Tibial nerve (tissue), 4 donors: ENCODE results near the gene CFAP45.

Experiments used
- CTCF ChIP-seq, 5 experiments: fragments of 200-600 bp in 3 of 5; fragments of 450-650 bp in 2 of 5; sonication (generic) in 3 of 5; IDR thresholded peaks; one replicate each; pipeline ENCODE4 v1.5.1; 2016 to 2019; ENCODE audit warnings: antibody characterized with exemption in 5 of 5, mild to moderate bottlenecking in 3 of 5, moderate library complexity in 2 of 5
- EP300 ChIP-seq, 2 donors: sonication (generic); formaldehyde crosslinking; IDR thresholded peaks; one replicate each; pipeline ENCODE4 v1.6.1; 2017; ENCODE audit warnings: antibody characterized with exemption in 2 of 2, mild to moderate bottlenecking in 1 of 2
- POLR2A ChIP-seq, 2 donors: fragments of 450-650 bp; IDR thresholded peaks; one replicate each; pipeline ENCODE4 v1.6.1; 2017; ENCODE audit warnings: antibody characterized with exemption in 2 of 2, mild to moderate bottlenecking in 2 of 2, moderate library complexity in 2 of 2

- no peak for TF ChIP-seq CTCF (IDR thresholded peaks at IDR 0.05)
- TF ChIP-seq POLR2A (IDR thresholded peaks at IDR 0.05), result no peak
- no peak for TF ChIP-seq EP300 (IDR thresholded peaks at IDR 0.05)
Measured at GRCh38 chr1:159827549-159827948, 72.4 kb downstream of the CFAP45 start.
